ENCODE data around the gene ADAMTSL2.

The ADAMTSL2 gene

GRCh38 chr9:133608889-133609288 lies 74.4 kb downstream of the ADAMTSL2 start:
- Histone ChIP-seq H3K14ac (ENCODE audit: low read length) (no peak overlapping the region), H3K4me2 (ENCODE audit: insufficient read depth, low read length, poor library complexity, severe bottlenecking) (peak overlapping the region; percentile 77), H3K27me3 (ENCODE audit: control insufficient read depth in 3 of 3, insufficient read depth in 3 of 3, low read depth in 1 of 3, low read length in 3 of 3) (peaks cover 0 to 86% (median 24%) of the 10 kb centered on the region in 3 experiments), H2AK5ac (ENCODE audit: low read depth, low read length) (no peak overlapping the region), H3K4ac (ENCODE audit: low read length) (no peak overlapping the region), H3K4me1 (ENCODE audit: control insufficient read depth in 2 of 2, insufficient read depth in 1 of 2, low read depth in 1 of 2, low read length in 2 of 2) (peaks cover 0 to 1% of the 10 kb centered on the region in 2 donors), H3K79me1 (ENCODE audit: low read depth, low read length) (no peaks in the 10 kb centered on the region), H2BK120ac (ENCODE audit: low read depth, low read length) (no peak overlapping the region), H3K4me3 (ENCODE audit: low read length in 2 of 2) (peak overlapping the region in 1 of 2 donors; percentile 69), H2BK12ac (ENCODE audit: low read length) (no peak overlapping the region), H4K91ac (ENCODE audit: low read depth, low read length, poor library complexity) (no peak overlapping the region), H3K9ac (ENCODE audit: low read depth, low read length, poor library complexity) (no peak overlapping the region), H3K27ac (replicated peaks; ENCODE audit: low read length) (no peak overlapping the region), H3K36me3 (replicated peaks in 1 of 2; ENCODE audit: control insufficient read depth in 2 of 2, insufficient read depth in 2 of 2, low read length in 2 of 2) (no peaks in the 10 kb centered on the region), H2BK15ac (ENCODE audit: low read length) (no peak overlapping the region), H3K18ac (ENCODE audit: low read length) (peak overlapping the region; percentile 66), H2BK5ac (ENCODE audit: low read length) (no peak overlapping the region), H2AFZ (ENCODE audit: low read length) (no peak overlapping the region), H4K8ac (ENCODE audit: low read depth, low read length) (no peak overlapping the region), H3K23ac (ENCODE audit: low read depth, low read length, poor library complexity) (peak overlapping the region; percentile 43), H3K9me3 (replicated peaks in 1 of 2; ENCODE audit: control insufficient read depth in 2 of 2, insufficient read depth in 1 of 2, low read depth in 1 of 2, low read length in 2 of 2) (no peaks in the 10 kb centered on the region)
- WGBS, 2 donors (ENCODE audit: extremely low coverage in 2 of 2, insufficient read length in 2 of 2, insufficient replicate concordance in 1 of 2), result no CpG with 5 or more reads among the region's 41 CpGs
- no peak for DNase-seq (ENCODE audit: low spot score)

DNA sequence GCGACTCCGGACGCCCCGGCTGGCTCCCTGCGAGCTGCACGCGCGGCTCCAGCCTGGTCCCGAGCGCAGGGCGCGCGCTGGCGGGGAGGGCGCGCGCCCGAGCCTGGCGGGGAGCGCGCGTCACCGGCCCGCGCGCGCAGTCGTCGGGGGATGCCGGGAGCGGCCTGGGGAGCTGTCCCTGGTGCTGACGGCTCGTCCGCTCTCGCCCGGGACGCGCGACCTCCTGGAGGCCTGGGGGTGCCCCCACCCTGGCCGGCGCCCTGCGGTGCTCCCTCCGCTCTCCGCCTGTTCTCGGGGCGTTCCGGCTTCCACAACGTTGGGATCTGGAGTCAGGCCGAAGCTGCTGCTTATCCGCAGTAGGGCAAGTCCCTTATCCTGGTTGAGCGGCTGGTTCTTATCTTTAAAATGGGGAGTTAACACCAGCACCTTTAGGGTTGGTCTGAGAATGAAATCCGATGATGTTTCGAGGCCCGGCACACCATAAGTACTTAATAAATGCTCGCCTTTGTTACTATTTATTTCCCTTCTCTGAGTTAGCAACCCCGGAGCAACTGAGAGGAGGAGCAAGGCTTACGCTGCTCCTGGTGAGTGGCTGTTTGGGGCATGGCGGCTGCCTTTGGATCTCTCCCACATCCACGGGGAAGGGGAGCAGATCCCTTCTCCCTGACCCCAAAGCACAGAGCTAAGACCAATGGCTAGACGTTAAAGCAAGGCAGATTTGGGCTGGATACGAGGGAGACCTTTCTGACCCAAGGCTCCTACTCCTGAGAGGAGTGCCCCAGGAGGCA lies 75.0 kb downstream of the ADAMTSL2 start, which contains the start of gene FAM163B:
Gene FAM163B (minus strand): TSS at position 79 of the 788 bp plus-strand sequence. CDS start 29,166 bp downstream, outside the sequence.
- H3K18ac ChIP-seq (ENCODE audit: low read length), result peak within 1 kb of the TSS; percentile 66
- H3K4me1 ChIP-seq (ENCODE audit: control insufficient read depth in 2 of 2, insufficient read depth in 1 of 2, low read depth in 1 of 2, low read length in 2 of 2), result peaks cover 1 to 2% of the 10 kb centered on the region in 2 donors
- no peak within 1 kb of the TSS for H3K4ac ChIP-seq (ENCODE audit: low read length)
- WGBS, 2 donors (ENCODE audit: extremely low coverage in 2 of 2, insufficient read length in 2 of 2, insufficient replicate concordance in 1 of 2), result no CpG with 5 or more reads among the region's 61 CpGs
- H3K4me2 ChIP-seq (ENCODE audit: insufficient read depth, low read length, poor library complexity, severe bottlenecking), result peak within 1 kb of the TSS; percentile 77
- H3K14ac ChIP-seq (ENCODE audit: low read length), result no peak within 1 kb of the TSS
- H2AK5ac ChIP-seq (ENCODE audit: low read depth, low read length), result no peak within 1 kb of the TSS
- no peak within 1 kb of the TSS for H2BK15ac ChIP-seq (ENCODE audit: low read length)
- H3K79me1 ChIP-seq (ENCODE audit: low read depth, low read length), result no peaks in the 10 kb centered on the region
- H3K4me3 ChIP-seq (ENCODE audit: low read length in 2 of 2), result peak within 1 kb of the TSS in 1 of 2 donors; percentile 69
- H3K9ac ChIP-seq (ENCODE audit: low read depth, low read length, poor library complexity), result peak within 1 kb of the TSS; percentile 10
- H4K91ac ChIP-seq (ENCODE audit: low read depth, low read length, poor library complexity), result no peak within 1 kb of the TSS
- no peak within 1 kb of the TSS for H4K8ac ChIP-seq (ENCODE audit: low read depth, low read length)
- H3K27ac ChIP-seq (replicated peaks; ENCODE audit: low read length), result no peak within 1 kb of the TSS
- H3K23ac ChIP-seq (ENCODE audit: low read depth, low read length, poor library complexity), result peak within 1 kb of the TSS; percentile 43
- H3K27me3 ChIP-seq (ENCODE audit: control insufficient read depth in 3 of 3, insufficient read depth in 3 of 3, low read depth in 1 of 3, low read length in 3 of 3), result peaks cover 0 to 92% (median 24%) of the 10 kb centered on the region in 3 experiments
- H2AFZ ChIP-seq (ENCODE audit: low read length), result no peak within 1 kb of the TSS
- H2BK120ac ChIP-seq (ENCODE audit: low read depth, low read length), result no peak within 1 kb of the TSS
- H3K9me3 ChIP-seq (replicated peaks in 1 of 2; ENCODE audit: control insufficient read depth in 2 of 2, insufficient read depth in 1 of 2, low read depth in 1 of 2, low read length in 2 of 2), result no peaks in the 10 kb centered on the region
- DNase-seq (ENCODE audit: low spot score), result peak; percentile 81
- no peak within 1 kb of the TSS for H2BK5ac ChIP-seq (ENCODE audit: low read length)
- no peak within 1 kb of the TSS for H2BK12ac ChIP-seq (ENCODE audit: low read length)
- H3K36me3 ChIP-seq (replicated peaks in 1 of 2; ENCODE audit: control insufficient read depth in 2 of 2, insufficient read depth in 2 of 2, low read length in 2 of 2), result no peaks in the 10 kb centered on the region

DNA sequence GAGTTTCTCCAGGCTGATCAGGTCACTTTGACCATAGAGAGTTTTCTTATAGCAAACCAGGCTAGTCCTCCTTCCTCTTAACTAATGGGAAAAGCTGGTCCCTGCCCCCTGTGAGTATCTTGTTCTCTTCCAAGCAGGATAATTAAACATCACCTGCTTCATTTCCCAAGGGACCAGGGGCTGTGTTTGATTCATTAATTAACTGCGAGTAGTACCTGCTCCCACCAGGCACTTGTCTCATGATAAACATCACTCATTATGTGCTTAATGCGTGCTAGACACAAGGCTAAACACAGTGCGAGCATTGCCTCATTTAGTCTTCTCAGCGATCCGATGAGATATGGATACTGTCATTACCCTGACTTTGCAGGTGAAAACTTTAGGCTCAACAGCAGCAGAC lies 76.3 kb downstream of the ADAMTSL2 start:
- no peak overlapping the region for H2BK12ac ChIP-seq (ENCODE audit: low read length)
- no peaks in the 10 kb centered on the region for H3K79me1 ChIP-seq (ENCODE audit: low read depth, low read length)
- H4K91ac ChIP-seq (ENCODE audit: low read depth, low read length, poor library complexity), result no peak overlapping the region
- no peak overlapping the region for H2BK15ac ChIP-seq (ENCODE audit: low read length)
- H3K27ac ChIP-seq (replicated peaks; ENCODE audit: low read length), result no peak overlapping the region
- no peaks in the 10 kb centered on the region for H3K36me3 ChIP-seq (replicated peaks in 1 of 2; ENCODE audit: control insufficient read depth in 2 of 2, insufficient read depth in 2 of 2, low read length in 2 of 2)
- H2AFZ ChIP-seq (ENCODE audit: low read length), result no peak overlapping the region
- no peak overlapping the region for H3K18ac ChIP-seq (ENCODE audit: low read length)
- no peak overlapping the region for H3K4ac ChIP-seq (ENCODE audit: low read length)
- peaks cover 3 to 4% of the 10 kb centered on the region in 2 donors for H3K4me1 ChIP-seq (ENCODE audit: control insufficient read depth in 2 of 2, insufficient read depth in 1 of 2, low read depth in 1 of 2, low read length in 2 of 2)
- H2AK5ac ChIP-seq (ENCODE audit: low read depth, low read length), result no peak overlapping the region
- no peak overlapping the region for H3K4me3 ChIP-seq (ENCODE audit: low read length in 2 of 2)
- no peak overlapping the region for H2BK5ac ChIP-seq (ENCODE audit: low read length)
- peaks cover 0 to 94% (median 24%) of the 10 kb centered on the region in 3 experiments for H3K27me3 ChIP-seq (ENCODE audit: control insufficient read depth in 3 of 3, insufficient read depth in 3 of 3, low read depth in 1 of 3, low read length in 3 of 3)
- H3K14ac ChIP-seq (ENCODE audit: low read length), result no peak overlapping the region
- no peak overlapping the region for H3K23ac ChIP-seq (ENCODE audit: low read depth, low read length, poor library complexity)
- H3K9ac ChIP-seq (ENCODE audit: low read depth, low read length, poor library complexity), result no peak overlapping the region
- H2BK120ac ChIP-seq (ENCODE audit: low read depth, low read length), result no peak overlapping the region
- DNase-seq (ENCODE audit: low spot score), result no peak
- no peak overlapping the region for H3K4me2 ChIP-seq (ENCODE audit: insufficient read depth, low read length, poor library complexity, severe bottlenecking)
- no CpG with 5 or more reads among the region's 5 CpGs for WGBS, 2 donors (ENCODE audit: extremely low coverage in 2 of 2, insufficient read length in 2 of 2, insufficient replicate concordance in 1 of 2)
- H4K8ac ChIP-seq (ENCODE audit: low read depth, low read length), result no peak overlapping the region
- no peaks in the 10 kb centered on the region for H3K9me3 ChIP-seq (replicated peaks in 1 of 2; ENCODE audit: control insufficient read depth in 2 of 2, insufficient read depth in 1 of 2, low read depth in 1 of 2, low read length in 2 of 2)

DNA sequence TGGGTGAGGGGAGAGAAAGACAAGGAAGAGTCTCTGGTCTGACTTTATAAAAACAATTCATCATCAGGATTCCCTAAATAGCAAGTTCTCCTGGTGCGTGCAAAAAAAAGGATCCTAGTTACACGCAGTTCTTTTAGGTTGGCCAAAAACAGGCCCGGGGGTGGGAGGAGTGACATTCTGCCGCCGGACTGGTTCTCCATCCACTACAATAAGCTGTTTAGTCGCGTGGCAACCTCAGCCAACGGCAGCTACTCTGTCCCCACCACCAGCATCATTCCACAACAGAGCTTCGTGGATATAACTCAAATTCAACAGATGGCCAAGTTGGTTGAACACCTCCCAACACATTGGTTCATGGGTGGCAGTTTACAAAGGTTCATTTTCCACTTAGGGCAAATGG lies 77.5 kb downstream of the ADAMTSL2 start:
- H3K36me3 ChIP-seq (replicated peaks in 1 of 2; ENCODE audit: control insufficient read depth in 2 of 2, insufficient read depth in 2 of 2, low read length in 2 of 2), result no peaks in the 10 kb centered on the region
- no peak overlapping the region for H3K18ac ChIP-seq (ENCODE audit: low read length)
- no peak overlapping the region for H2BK120ac ChIP-seq (ENCODE audit: low read depth, low read length)
- no peak overlapping the region for H3K4ac ChIP-seq (ENCODE audit: low read length)
- H2AFZ ChIP-seq (ENCODE audit: low read length), result no peak overlapping the region
- no peak overlapping the region for H2BK15ac ChIP-seq (ENCODE audit: low read length)
- H3K9ac ChIP-seq (ENCODE audit: low read depth, low read length, poor library complexity), result no peak overlapping the region
- peaks cover 0 to 93% (median 23%) of the 10 kb centered on the region in 3 experiments for H3K27me3 ChIP-seq (ENCODE audit: control insufficient read depth in 3 of 3, insufficient read depth in 3 of 3, low read depth in 1 of 3, low read length in 3 of 3)
- H3K4me2 ChIP-seq (ENCODE audit: insufficient read depth, low read length, poor library complexity, severe bottlenecking), result no peak overlapping the region
- no peak overlapping the region for H4K91ac ChIP-seq (ENCODE audit: low read depth, low read length, poor library complexity)
- H4K8ac ChIP-seq (ENCODE audit: low read depth, low read length), result no peak overlapping the region
- H2AK5ac ChIP-seq (ENCODE audit: low read depth, low read length), result no peak overlapping the region
- H3K23ac ChIP-seq (ENCODE audit: low read depth, low read length, poor library complexity), result no peak overlapping the region
- H3K14ac ChIP-seq (ENCODE audit: low read length), result no peak overlapping the region
- peaks cover 3 to 4% of the 10 kb centered on the region in 2 donors for H3K4me1 ChIP-seq (ENCODE audit: control insufficient read depth in 2 of 2, insufficient read depth in 1 of 2, low read depth in 1 of 2, low read length in 2 of 2)
- H3K79me1 ChIP-seq (ENCODE audit: low read depth, low read length), result no peaks in the 10 kb centered on the region
- no peak overlapping the region for H2BK12ac ChIP-seq (ENCODE audit: low read length)
- H3K4me3 ChIP-seq (ENCODE audit: low read length in 2 of 2), result no peak overlapping the region
- DNase-seq (ENCODE audit: low spot score), result no peak
- H2BK5ac ChIP-seq (ENCODE audit: low read length), result no peak overlapping the region
- WGBS, 2 donors (ENCODE audit: extremely low coverage in 2 of 2, insufficient read length in 2 of 2, insufficient replicate concordance in 1 of 2), result no CpG with 5 or more reads among the region's 9 CpGs
- no peaks in the 10 kb centered on the region for H3K9me3 ChIP-seq (replicated peaks in 1 of 2; ENCODE audit: control insufficient read depth in 2 of 2, insufficient read depth in 1 of 2, low read depth in 1 of 2, low read length in 2 of 2)
- H3K27ac ChIP-seq (replicated peaks; ENCODE audit: low read length), result no peak overlapping the region
